NOMO-1 (cell line): Measurements from ENCODE around the gene SRC.

ENCODE experiments used
- DNase-seq, 2 experiments: peaks; one replicate each; lab custom pipeline; 2025; ENCODE audit not compliant: unreplicated experiment in 2 of 2; lab: John Stamatoyannopoulos, UW

Gene SRC

GRCh38 chr20:37421988-37422387 is 76.0 kb downstream of the SRC start:
- DNase-seq, result no peak

DNA sequence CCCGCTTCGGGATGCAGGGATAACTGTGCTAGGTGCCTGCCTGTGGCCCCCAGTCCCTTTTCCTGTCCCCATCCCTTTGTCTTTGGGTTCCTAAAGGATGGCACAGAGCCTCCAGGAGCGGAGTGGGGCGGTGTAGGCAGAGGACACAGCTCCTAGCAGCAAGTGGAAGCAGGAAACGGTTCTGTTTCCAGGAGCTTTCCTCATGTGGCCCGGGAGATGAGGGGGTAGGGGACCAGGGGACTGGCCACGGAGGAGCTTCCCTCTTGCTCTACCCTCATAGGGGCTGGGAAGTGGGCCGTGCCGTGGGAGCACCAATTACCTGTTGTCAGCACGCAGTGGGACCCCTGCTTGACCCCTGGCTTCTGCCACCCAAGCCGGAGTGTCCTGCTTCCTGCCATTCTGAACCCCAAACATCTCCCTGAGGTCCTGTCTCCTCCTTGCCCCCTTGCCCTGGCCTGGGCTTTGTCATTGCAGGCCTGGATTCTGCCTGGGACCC is 76.9 kb downstream of the SRC start:
- no peak for DNase-seq

DNA sequence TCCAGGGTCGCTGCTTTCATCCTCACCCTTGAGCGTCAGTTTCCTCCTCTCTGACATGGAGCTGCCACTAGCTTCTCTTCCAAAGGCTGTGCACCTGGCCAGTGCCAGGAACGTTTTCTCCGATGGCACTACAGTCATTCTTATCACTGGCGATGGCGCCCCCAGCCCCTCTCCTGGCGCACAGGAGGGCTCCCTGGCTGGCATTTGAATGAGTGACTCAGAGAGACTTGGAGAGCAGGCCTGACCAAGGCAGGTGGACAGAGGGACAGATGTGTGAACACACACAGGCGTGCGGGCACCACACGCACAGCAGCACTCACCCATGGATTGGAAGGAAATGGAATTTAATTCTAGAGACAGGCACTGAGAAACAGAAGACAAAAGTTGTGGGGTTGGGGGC is 77.6 kb downstream of the SRC start:
- no peak for DNase-seq

DNA sequence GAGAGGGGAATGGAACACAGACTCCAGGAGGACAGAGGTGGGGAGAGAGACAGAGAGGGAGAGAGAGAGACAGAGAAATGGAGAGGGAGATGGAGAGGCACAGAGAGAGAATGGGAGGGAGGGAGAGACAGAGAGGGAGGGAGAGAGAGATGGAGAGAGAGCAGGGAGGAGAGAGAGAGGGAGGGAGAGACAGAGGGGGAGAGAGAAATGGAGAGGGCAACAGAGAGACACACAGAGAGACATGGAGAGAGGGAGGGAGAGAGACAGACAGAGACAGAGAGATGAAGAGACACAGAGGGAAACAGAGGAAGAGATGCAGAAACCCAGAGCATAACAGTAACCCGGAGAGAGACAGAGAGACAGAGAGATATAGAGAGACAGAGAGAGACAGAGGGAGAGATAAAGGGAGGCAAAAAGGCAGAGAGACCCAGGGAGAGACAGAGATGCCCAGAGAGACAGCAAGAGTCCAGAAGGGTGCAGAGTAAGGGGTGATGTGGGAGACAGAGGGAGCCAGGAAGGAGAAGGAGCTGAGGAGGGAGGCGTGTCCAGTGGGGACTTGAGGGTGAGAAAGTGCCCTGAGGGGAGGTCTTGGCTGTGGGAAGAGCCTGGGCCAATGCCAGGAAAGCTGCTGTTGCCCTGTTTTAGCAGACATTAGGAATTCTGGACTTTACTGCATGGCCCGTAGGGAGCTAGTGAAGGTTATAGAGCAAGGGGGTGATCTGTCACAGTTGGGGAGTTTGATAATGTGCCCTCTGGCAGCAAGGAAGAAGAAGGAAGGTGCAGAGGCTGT is 78.3 kb downstream of the SRC start:
- no peak for DNase-seq

DNA sequence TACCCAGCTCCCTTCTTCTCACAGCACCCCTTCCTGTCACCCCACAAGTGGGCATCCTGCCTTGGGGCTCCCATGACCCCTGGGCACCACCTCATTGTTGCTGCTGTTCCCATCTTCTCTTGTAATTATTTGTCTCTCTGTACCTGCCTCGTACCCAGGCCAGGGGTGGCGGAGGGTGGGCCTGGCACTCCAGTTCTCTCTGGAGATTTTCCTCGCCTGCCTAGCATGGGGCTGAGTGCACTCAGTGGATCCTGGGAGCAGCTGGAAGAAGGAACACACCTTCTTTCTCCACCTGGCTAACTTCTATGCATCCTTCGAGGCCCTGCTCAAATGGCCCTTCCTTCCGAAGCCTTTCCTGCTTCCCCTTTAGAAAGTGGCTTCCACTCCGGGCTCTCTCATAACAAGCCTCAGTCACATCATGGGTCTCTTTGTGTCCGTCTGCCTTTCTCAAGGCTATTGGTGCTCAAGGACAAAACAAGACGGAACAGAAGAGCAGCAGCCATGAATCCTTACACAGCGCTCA is 79.2 kb downstream of the SRC start:
- DNase-seq, result no peak

GRCh38 chr20:37426106-37426505 is 80.2 kb downstream of the SRC start:
- no peak for DNase-seq

DNA sequence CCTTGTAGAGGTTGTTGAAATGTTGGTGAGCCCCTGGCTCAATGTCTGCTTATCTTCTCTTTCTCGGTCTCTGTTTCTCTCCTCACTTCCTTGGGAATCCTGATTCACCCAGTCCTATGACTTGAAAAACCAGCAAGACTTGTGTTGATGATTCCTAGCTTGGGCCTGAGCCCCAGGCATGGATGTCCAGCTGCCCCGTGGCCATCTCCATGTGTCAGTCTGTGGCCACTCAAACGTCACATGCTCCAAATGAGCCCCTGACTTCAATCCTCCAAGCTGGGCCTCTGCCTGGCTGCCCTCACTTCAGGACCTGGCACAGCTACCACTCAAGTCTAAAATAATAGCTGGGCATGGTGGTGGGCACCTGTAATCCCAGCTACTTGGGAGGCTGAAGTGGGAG is 81.0 kb downstream of the SRC start:
- DNase-seq, result no peak

DNA sequence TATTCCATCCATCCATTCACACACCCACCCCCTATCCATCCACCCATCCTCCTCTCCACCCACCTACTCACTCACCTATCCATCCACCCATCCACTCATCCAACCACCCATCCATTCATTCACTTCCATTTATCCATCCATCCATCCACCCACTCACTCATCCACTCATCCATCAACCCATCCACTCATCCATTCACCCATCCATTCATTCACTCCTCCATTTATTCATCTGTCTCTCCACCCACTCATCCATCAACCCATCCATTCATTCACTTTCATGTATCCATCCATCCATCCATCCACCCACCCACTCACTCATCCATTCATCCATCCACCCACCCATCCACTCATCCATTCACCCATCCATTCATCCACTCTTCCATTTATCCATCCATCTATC is 84.1 kb downstream of the SRC start:
- DNase-seq, result no peak

DNA sequence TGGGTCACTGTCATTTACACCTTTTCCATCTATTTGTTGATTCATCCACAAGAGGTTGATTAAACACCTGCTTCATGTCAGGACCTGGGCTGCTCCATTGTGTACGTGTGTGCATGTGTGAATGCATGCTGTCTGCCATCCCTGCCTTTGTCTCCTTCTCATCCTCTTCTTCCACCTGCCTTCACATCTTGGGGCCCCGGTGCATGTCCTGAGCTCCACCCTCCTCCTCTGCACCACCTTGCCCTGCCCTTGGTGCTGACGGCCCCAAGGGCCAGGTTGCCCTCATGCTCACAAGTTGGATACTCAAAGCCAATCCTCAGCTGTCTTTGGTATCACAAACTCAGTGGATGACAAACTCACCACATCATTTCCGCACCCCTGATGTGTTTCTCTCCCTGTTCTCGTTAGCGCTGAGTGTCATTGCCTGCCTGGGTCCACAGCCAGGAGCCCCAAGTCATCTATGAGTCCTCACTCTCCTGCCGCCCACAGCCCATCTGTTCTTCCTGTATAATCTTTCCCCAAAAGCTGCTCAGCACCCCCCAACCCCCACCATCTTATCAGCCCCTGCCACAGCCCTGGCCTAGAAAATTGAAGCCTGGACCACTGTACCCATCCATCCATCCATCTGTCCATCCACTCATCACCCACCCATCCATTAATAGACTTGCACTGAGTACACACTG is 85.0 kb downstream of the SRC start:
- no peak for DNase-seq

DNA sequence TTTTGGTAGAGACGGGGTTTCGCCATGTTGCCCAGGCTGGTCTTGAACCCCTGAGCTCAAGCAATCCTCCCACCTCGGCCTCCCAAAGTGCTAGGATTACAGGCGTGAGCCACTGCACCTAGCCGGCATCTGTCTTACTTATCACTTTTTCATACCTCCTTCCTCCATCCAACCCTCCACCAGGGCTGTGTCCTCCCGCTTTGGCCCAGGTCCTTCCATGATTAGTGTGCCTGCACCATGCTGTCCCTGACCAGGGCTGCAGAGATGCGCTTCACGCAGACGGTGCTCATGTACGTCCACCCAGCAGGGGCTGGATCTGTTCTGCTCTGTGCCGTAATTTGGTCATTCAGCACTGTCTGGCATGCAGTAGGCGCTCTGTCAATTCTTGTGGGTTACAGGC is 85.8 kb downstream of the SRC start:
- no peak for DNase-seq

DNA sequence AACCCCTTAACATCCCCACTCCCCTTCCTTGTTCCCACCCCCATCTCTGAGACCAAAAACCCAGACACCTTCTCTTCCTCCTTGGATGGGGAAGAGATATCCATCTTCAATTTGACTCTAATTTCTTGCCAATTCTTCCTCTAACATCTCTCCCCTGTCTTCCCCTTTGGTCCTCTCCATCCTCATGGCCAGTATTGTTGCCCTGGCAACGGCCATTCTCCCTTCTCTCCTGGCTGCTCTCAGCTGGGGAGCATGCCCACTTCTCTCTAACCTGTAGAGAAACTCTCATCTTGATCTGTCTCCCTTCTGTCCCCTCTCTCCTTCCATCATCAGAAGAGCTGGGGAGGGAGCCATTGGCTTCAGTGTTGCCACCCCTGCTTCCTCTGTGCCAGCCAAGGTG is 86.7 kb downstream of the SRC start:
- DNase-seq, result no peak

DNA sequence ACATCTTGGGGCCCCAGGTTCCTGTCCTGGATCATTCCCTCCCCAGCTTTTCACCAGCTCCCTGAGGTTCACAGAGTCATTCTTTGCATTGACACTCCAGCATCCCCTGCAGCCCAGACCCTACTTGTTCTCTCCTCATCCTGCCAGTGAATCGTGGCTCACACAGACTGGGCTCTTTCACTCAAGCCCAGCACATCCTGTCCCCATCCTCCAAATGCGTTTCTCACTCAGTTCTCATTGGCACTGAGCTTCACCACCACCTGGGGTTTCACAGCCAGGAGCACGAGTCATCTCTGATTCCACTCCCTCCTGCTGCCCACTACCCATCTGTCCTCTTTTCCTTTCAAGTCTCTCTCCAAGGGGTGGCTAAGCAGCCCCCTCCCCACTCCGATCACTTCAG is 89.7 kb downstream of the SRC start:
- DNase-seq, result no peak

- no peak for DNase-seq
These were observed 90.7 kb downstream of the SRC start for GRCh38 chr20:37436527-37437186.

- DNase-seq, result no peak
These were observed 91.7 kb downstream of the SRC start for GRCh38 chr20:37437676-37438075.

- no peak for DNase-seq
These were observed 92.7 kb downstream of the SRC start for GRCh38 chr20:37438464-37439222.

GRCh38 chr20:37439223-37439933 is 93.4 kb downstream of the SRC start:
- no peak for DNase-seq

GRCh38 chr20:37441023-37441422 is 95.1 kb downstream of the SRC start:
- no peak for DNase-seq

- DNase-seq, result no peak
These were observed 96.6 kb downstream of the SRC start for GRCh38 chr20:37442547-37442946.

GRCh38 chr20:37442986-37443385 is 97.0 kb downstream of the SRC start:
- DNase-seq, result no peak

DNA sequence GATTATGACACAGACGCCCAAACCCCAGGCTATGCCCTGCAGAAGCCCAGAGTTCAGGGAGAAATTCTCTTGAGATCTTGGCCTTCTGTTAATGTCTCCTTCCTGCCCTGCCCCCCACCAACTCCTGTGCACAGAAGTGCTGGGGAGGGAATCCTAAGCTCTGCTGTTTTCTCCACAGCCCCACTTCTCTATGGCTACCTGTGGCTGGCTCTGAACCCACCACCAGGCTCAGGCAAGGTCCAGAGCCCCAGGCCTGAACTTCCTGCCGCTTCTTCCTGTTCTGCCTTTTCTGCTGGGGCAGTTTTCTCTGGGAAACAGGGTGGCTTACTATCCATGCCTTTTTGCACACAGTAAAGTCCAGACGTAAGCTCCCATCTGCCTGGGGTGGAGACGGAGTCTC is 97.7 kb downstream of the SRC start:
- no peak for DNase-seq
